ENCODE data around the gene SEMA5A. TPM values are rescaled to one million over a fixed set of nuclear protein-coding genes. Genes with fewer than 3 reads are reported as not detected.

The SEMA5A gene
- polyA plus RNA-seq, 1 donor from 2014 or later, result 3.2 TPM

GRCh38 chr5:9265441-9266287 is 280.2 kb downstream of the SEMA5A start:
- no peaks in the 10 kb centered on the region for H3K36me3 ChIP-seq (ENCODE audit: insufficient read depth, low read length)
- no peak overlapping the region for H2AFZ ChIP-seq (ENCODE audit: low read depth, low read length)
- H3F3A ChIP-seq (ENCODE audit: insufficient read depth, low read length, poor library complexity, severe bottlenecking), result no peaks in the 10 kb centered on the region
- no peak overlapping the region for H3K4me3 ChIP-seq (ENCODE audit: low read length)
- H3K9ac ChIP-seq (ENCODE audit: low read length), result no peak overlapping the region
- H3K4me2 ChIP-seq (ENCODE audit: low read length), result no peak overlapping the region
- H4K20me1 ChIP-seq (ENCODE audit: insufficient read depth), result no peaks in the 10 kb centered on the region
- no peak for TF ChIP-seq REST (IDR thresholded peaks at IDR 0.05; ENCODE audit: borderline replicate concordance)
- TF ChIP-seq POLR2AphosphoS5 (IDR thresholded peaks at IDR 0.05), result no peak
- no peak for TF ChIP-seq CTCF (IDR thresholded peaks at IDR 0.05; ENCODE audit: poor library complexity, severe bottlenecking)
- TF ChIP-seq TAF1 (IDR thresholded peaks at IDR 0.05; ENCODE audit: low read depth), result no peak
- no peak for TF ChIP-seq MXI1 (conservative IDR thresholded peaks at IDR 0.05; ENCODE audit: poor library complexity, severe bottlenecking)
- no peak for TF ChIP-seq RAD21 (conservative IDR thresholded peaks at IDR 0.05)
- TF ChIP-seq EZH2 (IDR thresholded peaks at IDR 0.05; ENCODE audit: borderline replicate concordance, insufficient read depth, low read length, poor library complexity, severe bottlenecking), result no peak
- TF ChIP-seq SMC3 (conservative IDR thresholded peaks at IDR 0.05; ENCODE audit: poor library complexity), result no peak
- TF ChIP-seq EP300 (conservative IDR thresholded peaks at IDR 0.05; ENCODE audit: poor library complexity, severe bottlenecking), result no peak
- no peaks in the 10 kb centered on the region for H3K9me3 ChIP-seq (ENCODE audit: low read length)
- H3K27me3 ChIP-seq (ENCODE audit: insufficient read depth, low read depth, low read length), result no peaks in the 10 kb centered on the region
- H3K79me2 ChIP-seq (replicated peaks; ENCODE audit: insufficient read depth, low read length), result no peaks in the 10 kb centered on the region
- no peaks in the 10 kb centered on the region for H3K9me2 ChIP-seq (ENCODE audit: insufficient read depth, low read length)
- H3K27ac ChIP-seq (ENCODE audit: low read length), result no peak overlapping the region

GRCh38 chr5:9264301-9264700 is 281.6 kb downstream of the SEMA5A start:
- Histone ChIP-seq H3K4me2 (ENCODE audit: low read length) (no peak overlapping the region), H3K9me2 (ENCODE audit: insufficient read depth, low read length) (no peaks in the 10 kb centered on the region), H3K79me2 (replicated peaks; ENCODE audit: insufficient read depth, low read length) (no peaks in the 10 kb centered on the region), H3K9ac (ENCODE audit: low read length) (no peak overlapping the region), H3K4me3 (ENCODE audit: low read length) (no peak overlapping the region), H3K27ac (ENCODE audit: low read length) (no peak overlapping the region), H4K20me1 (ENCODE audit: insufficient read depth) (no peaks in the 10 kb centered on the region), H2AFZ (ENCODE audit: low read depth, low read length) (no peak overlapping the region), H3K9me3 (ENCODE audit: low read length) (no peaks in the 10 kb centered on the region), H3K27me3 (ENCODE audit: insufficient read depth, low read depth, low read length) (no peaks in the 10 kb centered on the region), H3F3A (ENCODE audit: insufficient read depth, low read length, poor library complexity, severe bottlenecking) (no peaks in the 10 kb centered on the region), H3K36me3 (ENCODE audit: insufficient read depth, low read length) (no peaks in the 10 kb centered on the region)
- TF ChIP-seq POLR2AphosphoS5 (IDR thresholded peaks at IDR 0.05), result no peak
- no peak for TF ChIP-seq MXI1 (conservative IDR thresholded peaks at IDR 0.05; ENCODE audit: poor library complexity, severe bottlenecking)
- no peak for TF ChIP-seq EP300 (conservative IDR thresholded peaks at IDR 0.05; ENCODE audit: poor library complexity, severe bottlenecking)
- TF ChIP-seq SMC3 (conservative IDR thresholded peaks at IDR 0.05; ENCODE audit: poor library complexity), result no peak
- TF ChIP-seq EZH2 (IDR thresholded peaks at IDR 0.05; ENCODE audit: borderline replicate concordance, insufficient read depth, low read length, poor library complexity, severe bottlenecking), result no peak
- TF ChIP-seq CTCF (IDR thresholded peaks at IDR 0.05; ENCODE audit: poor library complexity, severe bottlenecking), result no peak
- no peak for TF ChIP-seq RAD21 (conservative IDR thresholded peaks at IDR 0.05)
- TF ChIP-seq REST (IDR thresholded peaks at IDR 0.05; ENCODE audit: borderline replicate concordance), result no peak
- TF ChIP-seq TAF1 (IDR thresholded peaks at IDR 0.05; ENCODE audit: low read depth), result no peak
